Type B pancreatic cell (in vitro differentiated cells): ENCODE results near the gene SRP54. TPM values are rescaled to one million over a fixed set of nuclear protein-coding genes. Genes with fewer than 3 reads are reported as not detected.
"Not testable (repeated sequence)": the region's sequence is repeated elsewhere in the genome, so short reads cannot be mapped to it uniquely, and the experiment has no call there.

Experiments used
- DNase-seq: peaks from one replicate; pipeline ENCODE4 v3.0.0; 2021; ENCODE audit warnings: mixed read lengths; ENCODE audit not compliant: unreplicated experiment; ENCODE audit errors: extremely low spot score
- H3K27ac Mint-ChIP-seq: 2 replicates; pipeline ENCODE4 v1.8.0; 2021; ENCODE audit warnings: mild to moderate bottlenecking, mixed read lengths
- H3K27me3 Mint-ChIP-seq: 2 replicates; pipeline ENCODE4 v1.8.0; 2021; ENCODE audit warnings: mixed read lengths
- H3K36me3 Mint-ChIP-seq: 2 replicates; pipeline ENCODE4 v1.8.0; 2021; ENCODE audit warnings: mixed read lengths
- H3K4me1 Mint-ChIP-seq: one replicate; pipeline ENCODE4 v1.8.0; 2021; ENCODE audit warnings: mixed read lengths; ENCODE audit not compliant: unreplicated experiment
- H3K4me3 Mint-ChIP-seq: 2 replicates; pipeline ENCODE4 v1.8.0; 2021; ENCODE audit warnings: mild to moderate bottlenecking, mixed read lengths
- H3K9me3 Mint-ChIP-seq: 2 replicates; pipeline ENCODE4 v1.8.0; 2021; ENCODE audit warnings: mixed read lengths
- CTCF ChIP-seq: fragments of 200-600 bp; sonication (generic); conservative IDR thresholded peaks from 2 replicates; pipeline ENCODE4 v1.5.0; 2021; ENCODE audit warnings: antibody characterized with exemption, mild to moderate bottlenecking
- total RNA-seq: library from RNA; stranded (reverse); gene quantifications from 2 replicates; pipeline ENCODE4 v1.2.1, GENCODE V29; 2021; ENCODE audit warnings: low replicate concordance

Gene SRP54
- total RNA-seq, 1 donor from 2014 or later = 48.3 TPM

- H3K36me3 Mint-ChIP-seq = peaks cover 27% of the 10 kb centered on the region
- no peaks in the 10 kb centered on the region for H3K4me1 Mint-ChIP-seq
- no peak for DNase-seq
- H3K27me3 Mint-ChIP-seq = no peaks in the 10 kb centered on the region
- TF ChIP-seq CTCF = no peak
- H3K9me3 Mint-ChIP-seq = peaks cover 3% of the 10 kb centered on the region
- H3K4me3 Mint-ChIP-seq = no peak overlapping the region
- no peak overlapping the region for H3K27ac Mint-ChIP-seq
These were observed 45.6 kb downstream of the SRP54 start for GRCh38 chr14:35028435-35028834.

GRCh38 chr14:35032562-35032961 is 49.8 kb downstream of the SRP54 start:
- Mint-ChIP-seq H3K36me3 (peaks cover 24% of the 10 kb centered on the region), H3K27me3 (no peaks in the 10 kb centered on the region), H3K4me1 (no peaks in the 10 kb centered on the region), H3K27ac (no peak overlapping the region), H3K4me3 (no peak overlapping the region), H3K9me3 (peaks cover 17% of the 10 kb centered on the region)
- DNase-seq = no peak
- no peak for TF ChIP-seq CTCF

- Mint-ChIP-seq H3K4me3 (no peak overlapping the region), H3K4me1 (no peaks in the 10 kb centered on the region), H3K27me3 (no peaks in the 10 kb centered on the region), H3K27ac (no peak overlapping the region), H3K36me3 (peaks cover 15% of the 10 kb centered on the region), H3K9me3 (peaks cover 17% of the 10 kb centered on the region)
- no peak for TF ChIP-seq CTCF
- no peak for DNase-seq
These were observed 51.6 kb downstream of the SRP54 start for GRCh38 chr14:35034440-35034833.

GRCh38 chr14:35034944-35035554 is 52.3 kb downstream of the SRP54 start:
- H3K4me1 Mint-ChIP-seq, H3K4me3 Mint-ChIP-seq, H3K27ac Mint-ChIP-seq, DNase-seq, H3K27me3 Mint-ChIP-seq: not testable (repeated sequence)
- Mint-ChIP-seq H3K36me3 (peaks cover 15% of the 10 kb centered on the region), H3K9me3 (peaks cover 17% of the 10 kb centered on the region)

- peaks cover 13% of the 10 kb centered on the region for H3K36me3 Mint-ChIP-seq
These were observed 55.5 kb downstream of the SRP54 start for GRCh38 chr14:35038312-35038711.

GRCh38 chr14:35042632-35043031 is 59.8 kb downstream of the SRP54 start:
- Mint-ChIP-seq H3K27me3 (no peaks in the 10 kb centered on the region), H3K27ac (peak overlapping the region; percentile 4), H3K4me1 (peaks cover 7% of the 10 kb centered on the region), H3K4me3 (no peak overlapping the region), H3K9me3 (no peaks in the 10 kb centered on the region), H3K36me3 (no peaks in the 10 kb centered on the region)
- TF ChIP-seq CTCF = no peak
- DNase-seq = no peak

More at GRCh38 chr14:35038312-35038711, 55.5 kb downstream of the SRP54 start:
- not testable (repeated sequence) for H3K27me3 Mint-ChIP-seq, H3K4me1 Mint-ChIP-seq, DNase-seq, H3K4me3 Mint-ChIP-seq, H3K27ac Mint-ChIP-seq
- H3K9me3 Mint-ChIP-seq = peaks cover 15% of the 10 kb centered on the region

- Mint-ChIP-seq H3K36me3 (no peaks in the 10 kb centered on the region), H3K9me3 (no peaks in the 10 kb centered on the region), H3K27ac (peak overlapping the region; percentile 4), H3K4me3 (no peak overlapping the region), H3K27me3 (no peaks in the 10 kb centered on the region), H3K4me1 (peaks cover 7% of the 10 kb centered on the region)
- DNase-seq = no peak
- TF ChIP-seq CTCF = no peak
These were observed 60.3 kb downstream of the SRP54 start for GRCh38 chr14:35043046-35043445.
